Ishikawa (cell line): ENCODE results near the gene LDHAL6B.

Experiments
- CREB1 ChIP-seq: IDR thresholded peaks from 2 replicates; pipeline ENCODE4 v1.6.1; 2012; ENCODE audit warnings: low read depth
- EGR1 ChIP-seq: IDR thresholded peaks from 2 replicates; pipeline ENCODE4 v1.6.1; 2012
- EP300 ChIP-seq: IDR thresholded peaks from 2 replicates; pipeline ENCODE4 v1.6.1; 2012; ENCODE audit warnings: borderline replicate concordance
- FOXM1 ChIP-seq: IDR thresholded peaks from 2 replicates; pipeline ENCODE4 v1.6.1; 2012; ENCODE audit warnings: low read depth, borderline replicate concordance
- RAD21 ChIP-seq: IDR thresholded peaks from 2 replicates; pipeline ENCODE4 v1.6.1; 2012; ENCODE audit warnings: low read depth
- TAF1 ChIP-seq: IDR thresholded peaks from 2 replicates; pipeline ENCODE4 v1.6.1; 2012; ENCODE audit warnings: low read depth, mild to moderate bottlenecking
- TCF12 ChIP-seq: IDR thresholded peaks from 2 replicates; pipeline ENCODE4 v1.6.1; 2012; ENCODE audit warnings: low read depth
- TEAD4 ChIP-seq: IDR thresholded peaks from 2 replicates; pipeline ENCODE4 v1.6.1; 2012
- YY1 ChIP-seq: IDR thresholded peaks from 2 replicates; pipeline ENCODE4 v1.6.1; 2012; ENCODE audit warnings: low read depth
- ZBTB7A ChIP-seq: IDR thresholded peaks from 2 replicates; pipeline ENCODE4 v1.6.1; 2012; ENCODE audit warnings: low read depth
- TF ChIP-seq, protein P1 (sequence below): IDR thresholded peaks from 2 replicates; pipeline ENCODE4 v1.6.1; 2012
- TF ChIP-seq, protein P2 (sequence below): IDR thresholded peaks from 2 replicates; pipeline ENCODE4 v1.6.1; 2012; ENCODE audit warnings: low read depth, mild to moderate bottlenecking

DNA sequence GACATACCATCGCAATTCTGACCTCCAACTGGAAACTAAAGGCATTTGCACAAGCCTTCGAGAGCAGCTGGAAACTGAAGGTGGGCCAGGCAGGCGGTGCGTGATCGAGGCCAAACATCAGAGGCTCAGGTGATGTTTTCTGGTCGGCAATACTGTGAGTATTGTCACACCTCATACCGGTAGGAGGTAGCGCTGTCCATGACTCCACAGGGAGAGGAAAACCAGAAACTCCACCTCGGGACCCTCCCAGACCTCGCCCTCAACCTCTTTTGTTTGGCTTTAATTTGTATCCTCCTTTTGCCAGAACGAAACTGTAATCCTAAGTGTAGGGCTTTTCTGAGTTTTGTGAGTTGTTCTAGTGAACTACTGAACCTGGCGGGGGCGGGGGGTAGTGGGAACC is 43.6 kb downstream of the LDHAL6B start:
- TF ChIP-seq RAD21: no peak
- no peak for TF ChIP-seq EGR1
- TF ChIP-seq, protein P1, sequence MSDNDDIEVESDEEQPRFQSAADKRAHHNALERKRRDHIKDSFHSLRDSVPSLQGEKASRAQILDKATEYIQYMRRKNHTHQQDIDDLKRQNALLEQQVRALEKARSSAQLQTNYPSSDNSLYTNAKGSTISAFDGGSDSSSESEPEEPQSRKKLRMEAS: no peak
- no peak for TF ChIP-seq ZBTB7A
- no peak for TF ChIP-seq TAF1
- no peak for TF ChIP-seq FOXM1
- TF ChIP-seq, protein P2, sequence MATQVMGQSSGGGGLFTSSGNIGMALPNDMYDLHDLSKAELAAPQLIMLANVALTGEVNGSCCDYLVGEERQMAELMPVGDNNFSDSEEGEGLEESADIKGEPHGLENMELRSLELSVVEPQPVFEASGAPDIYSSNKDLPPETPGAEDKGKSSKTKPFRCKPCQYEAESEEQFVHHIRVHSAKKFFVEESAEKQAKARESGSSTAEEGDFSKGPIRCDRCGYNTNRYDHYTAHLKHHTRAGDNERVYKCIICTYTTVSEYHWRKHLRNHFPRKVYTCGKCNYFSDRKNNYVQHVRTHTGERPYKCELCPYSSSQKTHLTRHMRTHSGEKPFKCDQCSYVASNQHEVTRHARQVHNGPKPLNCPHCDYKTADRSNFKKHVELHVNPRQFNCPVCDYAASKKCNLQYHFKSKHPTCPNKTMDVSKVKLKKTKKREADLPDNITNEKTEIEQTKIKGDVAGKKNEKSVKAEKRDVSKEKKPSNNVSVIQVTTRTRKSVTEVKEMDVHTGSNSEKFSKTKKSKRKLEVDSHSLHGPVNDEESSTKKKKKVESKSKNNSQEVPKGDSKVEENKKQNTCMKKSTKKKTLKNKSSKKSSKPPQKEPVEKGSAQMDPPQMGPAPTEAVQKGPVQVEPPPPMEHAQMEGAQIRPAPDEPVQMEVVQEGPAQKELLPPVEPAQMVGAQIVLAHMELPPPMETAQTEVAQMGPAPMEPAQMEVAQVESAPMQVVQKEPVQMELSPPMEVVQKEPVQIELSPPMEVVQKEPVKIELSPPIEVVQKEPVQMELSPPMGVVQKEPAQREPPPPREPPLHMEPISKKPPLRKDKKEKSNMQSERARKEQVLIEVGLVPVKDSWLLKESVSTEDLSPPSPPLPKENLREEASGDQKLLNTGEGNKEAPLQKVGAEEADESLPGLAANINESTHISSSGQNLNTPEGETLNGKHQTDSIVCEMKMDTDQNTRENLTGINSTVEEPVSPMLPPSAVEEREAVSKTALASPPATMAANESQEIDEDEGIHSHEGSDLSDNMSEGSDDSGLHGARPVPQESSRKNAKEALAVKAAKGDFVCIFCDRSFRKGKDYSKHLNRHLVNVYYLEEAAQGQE: no peak
- TF ChIP-seq YY1: no peak
- TF ChIP-seq CREB1: no peak
- TF ChIP-seq TEAD4: no peak
- no peak for TF ChIP-seq EP300
- TF ChIP-seq TCF12: no peak
